Measurements from ENCODE around the gene PRTG.
"Not testable (repeated sequence)": the region's sequence is repeated elsewhere in the genome, so short reads cannot be mapped to it uniquely, and the experiment has no call there.

DNA sequence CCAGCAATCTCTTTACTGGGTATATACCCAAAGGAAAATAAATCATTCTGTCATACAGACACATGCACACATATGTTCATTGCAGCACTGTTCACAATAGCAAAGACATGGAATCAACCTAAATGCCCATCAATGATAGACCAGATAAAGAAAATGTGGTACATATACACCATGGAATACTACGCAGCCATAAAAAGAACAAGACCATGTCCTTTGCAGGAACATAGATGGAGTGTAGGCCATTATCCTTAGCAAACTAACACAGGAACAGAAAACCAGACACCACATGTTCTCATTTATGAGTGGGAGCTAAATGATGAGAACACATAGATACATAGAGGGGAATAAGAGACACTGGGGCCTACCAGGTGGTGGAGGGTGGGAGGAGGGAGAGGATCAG is 149.9 kb downstream of the PRTG start:
- TF ChIP-seq, protein P1, sequence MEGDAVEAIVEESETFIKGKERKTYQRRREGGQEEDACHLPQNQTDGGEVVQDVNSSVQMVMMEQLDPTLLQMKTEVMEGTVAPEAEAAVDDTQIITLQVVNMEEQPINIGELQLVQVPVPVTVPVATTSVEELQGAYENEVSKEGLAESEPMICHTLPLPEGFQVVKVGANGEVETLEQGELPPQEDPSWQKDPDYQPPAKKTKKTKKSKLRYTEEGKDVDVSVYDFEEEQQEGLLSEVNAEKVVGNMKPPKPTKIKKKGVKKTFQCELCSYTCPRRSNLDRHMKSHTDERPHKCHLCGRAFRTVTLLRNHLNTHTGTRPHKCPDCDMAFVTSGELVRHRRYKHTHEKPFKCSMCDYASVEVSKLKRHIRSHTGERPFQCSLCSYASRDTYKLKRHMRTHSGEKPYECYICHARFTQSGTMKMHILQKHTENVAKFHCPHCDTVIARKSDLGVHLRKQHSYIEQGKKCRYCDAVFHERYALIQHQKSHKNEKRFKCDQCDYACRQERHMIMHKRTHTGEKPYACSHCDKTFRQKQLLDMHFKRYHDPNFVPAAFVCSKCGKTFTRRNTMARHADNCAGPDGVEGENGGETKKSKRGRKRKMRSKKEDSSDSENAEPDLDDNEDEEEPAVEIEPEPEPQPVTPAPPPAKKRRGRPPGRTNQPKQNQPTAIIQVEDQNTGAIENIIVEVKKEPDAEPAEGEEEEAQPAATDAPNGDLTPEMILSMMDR (IDR thresholded peaks at IDR 0.05): not testable (repeated sequence)
- TF ChIP-seq POLR2A (IDR thresholded peaks at IDR 0.05): not testable (repeated sequence)
